ENCODE measurements around the gene TRA2A. TPM values are rescaled to one million over a fixed set of nuclear protein-coding genes. Genes with fewer than 3 reads are reported as not detected.
A peak's percentile ranks its signal among the peaks of the same experiment; 100 is the strongest.

Gene TRA2A
- total and polyA plus RNA-seq, 2 of the 13 experiments (the other 11 are each of a cell fraction or from before 2014, with no cell fraction given): 39.1 to 41.6 TPM

- Histone ChIP-seq H3K27me3 (ENCODE audit: control insufficient read depth in 1 of 2, insufficient read depth in 2 of 2, low read length in 2 of 2) (no peaks in the 10 kb centered on the region; a peak in 1 of 5 replicates), H3K4me1 (ENCODE audit: insufficient read depth, low read length) (peaks cover 43% of the 10 kb centered on the region), H3K9ac (ENCODE audit: insufficient read depth, low read depth, low read length) (peak overlapping the region; percentile 94), H2AFZ (ENCODE audit: low read length) (no peak overlapping the region), H3K79me2 (ENCODE audit: insufficient read depth, low read length) (peaks cover 88% of the 10 kb centered on the region), H3K4me2 (ENCODE audit: low read depth, low read length) (peak overlapping the region; percentile 92), H4K20me1 (ENCODE audit: insufficient read depth, low read length) (peaks cover 21% of the 10 kb centered on the region), H3K9me3 (ENCODE audit: low read length) (no peaks in the 10 kb centered on the region), H3K27ac (ENCODE audit: extremely low read length, insufficient read depth, low read length) (peak overlapping the region; percentile 96), H3K4me3 (replicated peaks in 1 of 3; ENCODE audit: insufficient read depth in 1 of 3, low read depth in 2 of 3, low read length in 3 of 3) (peak overlapping the region; percentile 86 to 93 (median 91)), H3K36me3 (replicated peaks in 1 of 2; ENCODE audit: control insufficient read depth in 1 of 2, insufficient read depth in 2 of 2, low read length in 2 of 2) (0 out of 5 replicates have a peak, but pooled peaks cover 0 to 6% of the 10 kb centered on the region in 2 experiments)
- no peak for FAIRE-seq
- peak; percentile 2 for ATAC-seq
- POLR2A ChIA-PET: interaction anchor here (0.8 to 2.2 kb wide), 11 partner anchors 12 to 196 kb away, joined by 3 to 8 read pairs (median 4); partner anchors contain the start of gene TRA2A
- DNase-seq (ENCODE audit: low spot score): no peak
- no TSS peak for BruUV-seq (replicated peaks)
- in situ Hi-C loops (cut with HindIII; ENCODE audit: extremely low pct_ligation_motif_present, low pct_unique_long_range_greater_than_20kb) (no loop called here), intact Hi-C loops (cut with micrococcal nuclease; ENCODE audit: unreplicated experiment) (no loop called here)
- 0% methylated on average over 16 of the region's 48 CpGs for WGBS (ENCODE audit: low lambda C conversion rate)
- CTCF ChIA-PET (ENCODE audit: low intra/inter-chr PET ratio, low total read pairs): no interaction called here
- TF ChIP-seq CHD4 (IDR thresholded peaks at IDR 0.05; ENCODE audit: borderline replicate concordance, low read length) (no peak), ZNF569 (CRISPR knock-in tag; IDR thresholded peaks at IDR 0.05; ENCODE audit: borderline replicate concordance) (no peak), ZNF256 (CRISPR knock-in tag; conservative IDR thresholded peaks at IDR 0.05) (no peak), ZNF614 (CRISPR knock-in tag; IDR thresholded peaks at IDR 0.05; ENCODE audit: borderline replicate concordance) (no peak), PLSCR1 (CRISPR knock-in tag; IDR thresholded peaks at IDR 0.05; ENCODE audit: borderline replicate concordance) (0 out of 2 replicates have a peak, but pooled peaks have one; percentile 8), SALL2 (CRISPR knock-in tag; IDR thresholded peaks at IDR 0.05) (no peak), THRA (CRISPR knock-in tag; IDR thresholded peaks at IDR 0.05; ENCODE audit: borderline replicate concordance) (no peak), ZNF674 (CRISPR knock-in tag; IDR thresholded peaks at IDR 0.05; ENCODE audit: low read depth) (no peak), HIC2 (CRISPR knock-in tag; IDR thresholded peaks at IDR 0.05; ENCODE audit: low read depth) (no peak), TGIF2 (CRISPR knock-in tag; IDR thresholded peaks at IDR 0.05) (no peak), JUND (CRISPR knock-in tag; IDR thresholded peaks at IDR 0.05) (no peak), CSRNP1 (CRISPR knock-in tag; IDR thresholded peaks at IDR 0.05) (no peak), CBX1 (IDR thresholded peaks at IDR 0.05; ENCODE audit: low read depth) (no peak), HINFP (CRISPR knock-in tag; IDR thresholded peaks at IDR 0.05; ENCODE audit: low read depth) (no peak), SP1 (IDR thresholded peaks at IDR 0.05) (no peak), SP1 (CRISPR knock-in tag; IDR thresholded peaks at IDR 0.05) (no peak)
These were observed 63.1 kb downstream of the TRA2A start for GRCh38 chr7:23468526-23469149.

Data from HepG2 (cell line).